ENCODE measurements around the gene NFIC. TPM values are rescaled to one million over a fixed set of nuclear protein-coding genes. Genes with fewer than 3 reads are reported as not detected.

The NFIC gene
- total and polyA plus RNA-seq, 2 of the 4 experiments (the other 2 are of a cell fraction): 21.9 to 32.1 TPM

DNA sequence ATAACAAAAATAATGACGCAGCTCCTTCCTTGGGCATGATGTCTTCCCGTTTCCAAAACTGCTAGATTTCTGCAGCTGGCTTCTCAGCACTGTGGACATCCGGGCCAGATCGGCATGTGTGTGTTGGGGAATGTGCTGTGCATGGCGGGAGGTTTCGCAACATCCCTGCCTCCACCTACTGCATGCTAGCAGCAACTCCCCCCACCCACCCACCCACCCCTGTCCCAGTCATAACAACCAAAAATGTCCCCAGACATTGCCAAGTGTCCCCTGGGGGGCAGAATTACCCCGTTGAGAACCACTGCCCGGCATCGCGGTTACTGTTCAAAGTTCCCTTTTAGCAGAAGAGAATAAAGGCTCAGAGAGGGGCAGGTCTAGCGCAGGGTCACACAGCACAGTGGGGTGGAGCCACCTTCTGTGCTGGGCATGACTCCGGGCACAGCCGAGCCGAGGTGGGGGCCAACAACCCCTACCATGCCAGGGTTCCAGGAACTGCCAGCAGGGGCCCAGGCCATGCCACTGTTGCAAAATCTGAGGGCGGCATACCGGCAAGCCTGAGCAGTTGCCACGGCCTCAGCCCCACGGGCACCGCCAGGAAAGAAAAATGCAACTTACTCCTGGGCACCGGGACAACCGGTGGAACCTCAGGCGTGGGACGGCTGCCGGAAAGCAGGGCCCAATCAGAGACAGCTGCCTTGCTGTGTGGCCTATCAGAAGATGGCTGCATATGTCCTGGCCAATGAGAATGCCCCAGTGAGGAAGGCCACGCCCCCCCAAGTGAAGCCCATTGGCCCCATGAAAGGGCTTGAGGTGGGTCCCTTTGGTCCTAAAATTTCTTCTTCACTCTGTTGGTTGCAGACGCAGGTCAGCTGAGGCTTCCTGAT lies 22.5 kb upstream of the NFIC start:
- TF ChIP-seq, protein P1, sequence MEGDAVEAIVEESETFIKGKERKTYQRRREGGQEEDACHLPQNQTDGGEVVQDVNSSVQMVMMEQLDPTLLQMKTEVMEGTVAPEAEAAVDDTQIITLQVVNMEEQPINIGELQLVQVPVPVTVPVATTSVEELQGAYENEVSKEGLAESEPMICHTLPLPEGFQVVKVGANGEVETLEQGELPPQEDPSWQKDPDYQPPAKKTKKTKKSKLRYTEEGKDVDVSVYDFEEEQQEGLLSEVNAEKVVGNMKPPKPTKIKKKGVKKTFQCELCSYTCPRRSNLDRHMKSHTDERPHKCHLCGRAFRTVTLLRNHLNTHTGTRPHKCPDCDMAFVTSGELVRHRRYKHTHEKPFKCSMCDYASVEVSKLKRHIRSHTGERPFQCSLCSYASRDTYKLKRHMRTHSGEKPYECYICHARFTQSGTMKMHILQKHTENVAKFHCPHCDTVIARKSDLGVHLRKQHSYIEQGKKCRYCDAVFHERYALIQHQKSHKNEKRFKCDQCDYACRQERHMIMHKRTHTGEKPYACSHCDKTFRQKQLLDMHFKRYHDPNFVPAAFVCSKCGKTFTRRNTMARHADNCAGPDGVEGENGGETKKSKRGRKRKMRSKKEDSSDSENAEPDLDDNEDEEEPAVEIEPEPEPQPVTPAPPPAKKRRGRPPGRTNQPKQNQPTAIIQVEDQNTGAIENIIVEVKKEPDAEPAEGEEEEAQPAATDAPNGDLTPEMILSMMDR (conservative IDR thresholded peaks at IDR 0.05; ENCODE audit: low read depth, low read length): no peak; the same call in 1 of the 2 replicates
- peak; percentile 95 for TF ChIP-seq CEBPB (IDR thresholded peaks at IDR 0.05; ENCODE audit: low read depth, low read length)
- peak; percentile 69; the same call in 1 of the 2 replicates for TF ChIP-seq MXI1 (IDR thresholded peaks at IDR 0.05; ENCODE audit: borderline replicate concordance, low read depth, low read length)
- Histone ChIP-seq H3K27ac (ENCODE audit: insufficient read depth, low read length) (no peak overlapping the region), H4K8ac (ENCODE audit: low read depth in 2 of 2, low read length in 2 of 2) (peak overlapping the region in 1 of 2 experiments; percentile 66; a peak in 2 of 4 replicates), H3K18ac (ENCODE audit: low read depth, low read length) (peak overlapping the region; percentile 7; the same call in 1 of the 2 replicates), H2BK15ac (ENCODE audit: low read depth, low read length) (no peak overlapping the region), H2BK20ac (ENCODE audit: low read depth, low read length) (no peak overlapping the region), H2AK9ac (replicated peaks; ENCODE audit: low read depth, low read length, poor library complexity) (peak overlapping the region; percentile 87), H3K9me1 (ENCODE audit: insufficient read depth, low read length) (no peaks in the 10 kb centered on the region), H3K4me1 (ENCODE audit: control insufficient read depth, insufficient read depth, low read length) (peaks cover 15% of the 10 kb centered on the region), H3K9me3 (ENCODE audit: control insufficient read depth, insufficient read depth, low read length) (no peaks in the 10 kb centered on the region), H3K36me3 (ENCODE audit: control insufficient read depth, insufficient read depth, low read length) (no peaks in the 10 kb centered on the region), H2BK120ac (ENCODE audit: low read depth, low read length) (no peak overlapping the region), H3K4me3 (ENCODE audit: insufficient read depth, low read depth, low read length) (no peak overlapping the region), H3K14ac (replicated peaks; ENCODE audit: low read depth, low read length) (no peak overlapping the region), H2BK5ac (ENCODE audit: low read depth, low read length, poor library complexity, severe bottlenecking) (no peak overlapping the region), H3K23ac (ENCODE audit: low read depth, low read length) (no peak overlapping the region), H3K4me2 (ENCODE audit: low read depth, low read length) (no peak overlapping the region), H4K20me1 (ENCODE audit: insufficient read depth, low read length) (no peaks in the 10 kb centered on the region), H3K56ac (ENCODE audit: extremely low read depth, insufficient read depth, low read length) (no peak overlapping the region), H3K27me3 (ENCODE audit: control insufficient read depth, insufficient read depth, low read length) (no peaks in the 10 kb centered on the region), H3K9ac (ENCODE audit: low read depth, low read length) (no peak overlapping the region), H2AFZ (replicated peaks; ENCODE audit: low read length, poor library complexity) (peak overlapping the region; percentile 79), H3K4ac (ENCODE audit: low read depth, low read length) (no peak overlapping the region; the same call in 1 of the 2 replicates), H4K91ac (ENCODE audit: insufficient read depth, low read depth, low read length) (no peak overlapping the region), H2AK5ac (ENCODE audit: low read depth, low read length) (peak overlapping the region; percentile 63; the same call in 1 of the 2 replicates), H3K79me1 (ENCODE audit: low read depth in 1 of 2, low read length in 2 of 2) (no peaks in the 10 kb centered on the region), H4K5ac (ENCODE audit: low read depth, low read length) (peak overlapping the region; percentile 24; the same call in 1 of the 2 replicates)
- POLR2A ChIA-PET (ENCODE audit: unreplicated experiment): no interaction called here
- dilution Hi-C loops (cut with HindIII; ENCODE audit: low sequenced_read_pairs, unreplicated experiment) (no loop called here), in situ Hi-C loops (cut with MboI; ENCODE audit: low sequenced_read_pairs) (no loop called here), intact Hi-C loops (cut with micrococcal nuclease) (no loop called here)
- ATAC-seq (ENCODE audit: low read depth) (peak; percentile 81), DNase-seq (peak; percentile 78)
- CTCF ChIA-PET: interaction anchor here (1.1 kb wide), 1 partner anchor 129 kb away, joined by 3 read pairs; no protein-coding TSS in a partner anchor
- no TSS peak for BruUV-seq (replicated peaks)
- 60% methylated on average over 8 of the region's 26 CpGs; no CpG with 5 or more reads in 1 of the 2 experiments for WGBS, 2 experiments (ENCODE audit: extremely low coverage in 2 of 2, insufficient read length in 1 of 2)
